Panc1 (cell line): ENCODE results near the gene GRIA2. TPM values are rescaled to one million over a fixed set of nuclear protein-coding genes. Genes with fewer than 3 reads are reported as not detected.

ENCODE experiments used
- ATAC-seq: fragments of 200-7000 bp; cut with Tn5 transposase; 2 replicates; pipeline ENCODE4 v1.9.1; 2020; ENCODE audit warnings: mild to moderate bottlenecking, moderate library complexity
- BruUV-seq: library from RNA; stranded (reverse); fragments of 400-500 nt; replicated peaks from 2 replicates; lab custom pipeline; 2021; lab: Mats Ljungman, UMichigan
- CTCF ChIA-PET: fragments of 300-600 bp; sonication (Branson Sonifier 250); formaldehyde crosslinking; loops from one replicate; lab custom pipeline; 2022; ENCODE audit warnings: antibody characterized with exemption; lab: Charles Lee
- POLR2A ChIA-PET: fragments of 300-600 bp; sonication (Branson Sonifier 250); formaldehyde crosslinking; loops from one replicate; lab custom pipeline; 2022; ENCODE audit warnings: antibody characterized with exemption; lab: Charles Lee
- DNase-seq: peaks from one replicate; pipeline ENCODE4 v3.0.0-alpha.2; 2010; ENCODE audit warnings: low read depth, low spot score
- H3K27ac ChIP-seq: 2 replicates; pipeline ENCODE4 v1.5.1; 2011; ENCODE audit warnings: mild to moderate bottlenecking, low read length, inconsistent platforms
- H3K27me3 ChIP-seq: fragments of 200-500 bp; sonication (Bioruptor generic); 2 replicates; pipeline ENCODE4 v1.6.0; 2014; ENCODE audit warnings: low read length, inconsistent platforms; ENCODE audit not compliant: control insufficient read depth, insufficient read depth
- H3K36me3 ChIP-seq: fragments of 200-500 bp; sonication (Bioruptor generic); 2 replicates; pipeline ENCODE4 v1.5.1; 2014; ENCODE audit warnings: inconsistent platforms, mild to moderate bottlenecking, low read length, moderate library complexity; ENCODE audit not compliant: control insufficient read depth, insufficient read depth
- H3K4me1 ChIP-seq: 2 replicates; pipeline ENCODE4 v1.5.1; 2011; ENCODE audit warnings: inconsistent platforms, mild to moderate bottlenecking, low read length, moderate library complexity; ENCODE audit not compliant: control insufficient read depth, insufficient read depth
- H3K4me3 ChIP-seq, 2 experiments: 2 replicates each; pipeline ENCODE4 v1.5.1; 2011 to 2012; ENCODE audit warnings: low read depth in 2 of 2, low read length in 2 of 2, mild to moderate bottlenecking in 2 of 2, inconsistent platforms in 1 of 2, moderate library complexity in 1 of 2
- H3K9me3 ChIP-seq: fragments of 200-500 bp; sonication (Bioruptor generic); 2 replicates; pipeline ENCODE4 v1.5.1; 2014; ENCODE audit warnings: low read depth, mild to moderate bottlenecking, inconsistent platforms, low read length, moderate library complexity; ENCODE audit not compliant: control insufficient read depth, insufficient read depth
- POLR2AphosphoS5 ChIP-seq: IDR thresholded peaks from 2 replicates; pipeline ENCODE4 v1.6.1; 2012; ENCODE audit warnings: mild to moderate bottlenecking, low read depth, low read length, moderate library complexity
- SIN3A ChIP-seq: IDR thresholded peaks from 2 replicates; pipeline ENCODE4 v1.6.1; 2012; ENCODE audit warnings: low read depth, mild to moderate bottlenecking, low read length, moderate library complexity, borderline replicate concordance; ENCODE audit not compliant: insufficient read depth
- TCF7L2 ChIP-seq: IDR thresholded peaks from 2 replicates; pipeline ENCODE4 v1.6.1; 2011; ENCODE audit warnings: mild to moderate bottlenecking, low read depth, low read length, inconsistent platforms
- in situ Hi-C: cut with HindIII; loops from 2 replicates; pipeline ENCODE4 v1.10.0; 2016; ENCODE audit warnings: low sequenced_read_pairs, low pct_unique_long_range_greater_than_20kb
- intact Hi-C: fragments of 100-400 bp; cut with micrococcal nuclease; formaldehyde crosslinking; loops from one replicate; pipeline ENCODE4 v1.10.0; 2022; ENCODE audit not compliant: unreplicated experiment
- total RNA-seq: library from RNA; stranded (reverse); gene quantifications from one replicate; pipeline ENCODE4 v1.2.1, GENCODE V29; 2021; ENCODE audit not compliant: unreplicated experiment
- TF ChIP-seq, protein P1 (sequence below), 2 experiments: IDR thresholded peaks; 2 replicates each; pipeline ENCODE4 v1.6.1; 2011 to 2012; ENCODE audit warnings: low read depth in 2 of 2, control low read depth in 1 of 2, low read length in 1 of 2, mild to moderate bottlenecking in 1 of 2, moderate library complexity in 1 of 2; ENCODE audit not compliant: insufficient read depth in 1 of 2
- TF ChIP-seq, protein P2 (sequence below): fragments of 450-650 bp; IDR thresholded peaks from 2 replicates; pipeline ENCODE4 v1.5.1; 2017; ENCODE audit warnings: mild to moderate bottlenecking

Gene GRIA2
- total RNA-seq, 1 experiment from 2014 or later: not detected

- in situ Hi-C loops (no loop called here), intact Hi-C loops (no loop called here)
- Histone ChIP-seq H3K27ac (no peak overlapping the region), H3K4me3 (no peak overlapping the region), H3K4me1 (no peaks in the 10 kb centered on the region), H3K27me3 (no peaks in the 10 kb centered on the region), H3K9me3 (no peaks in the 10 kb centered on the region), H3K36me3 (no peaks in the 10 kb centered on the region)
- ChIA-PET CTCF (no interaction called here), POLR2A (no interaction called here)
- ATAC-seq (no peak), DNase-seq (no peak)
- BruUV-seq: no TSS peak
- TF ChIP-seq, protein P1, sequence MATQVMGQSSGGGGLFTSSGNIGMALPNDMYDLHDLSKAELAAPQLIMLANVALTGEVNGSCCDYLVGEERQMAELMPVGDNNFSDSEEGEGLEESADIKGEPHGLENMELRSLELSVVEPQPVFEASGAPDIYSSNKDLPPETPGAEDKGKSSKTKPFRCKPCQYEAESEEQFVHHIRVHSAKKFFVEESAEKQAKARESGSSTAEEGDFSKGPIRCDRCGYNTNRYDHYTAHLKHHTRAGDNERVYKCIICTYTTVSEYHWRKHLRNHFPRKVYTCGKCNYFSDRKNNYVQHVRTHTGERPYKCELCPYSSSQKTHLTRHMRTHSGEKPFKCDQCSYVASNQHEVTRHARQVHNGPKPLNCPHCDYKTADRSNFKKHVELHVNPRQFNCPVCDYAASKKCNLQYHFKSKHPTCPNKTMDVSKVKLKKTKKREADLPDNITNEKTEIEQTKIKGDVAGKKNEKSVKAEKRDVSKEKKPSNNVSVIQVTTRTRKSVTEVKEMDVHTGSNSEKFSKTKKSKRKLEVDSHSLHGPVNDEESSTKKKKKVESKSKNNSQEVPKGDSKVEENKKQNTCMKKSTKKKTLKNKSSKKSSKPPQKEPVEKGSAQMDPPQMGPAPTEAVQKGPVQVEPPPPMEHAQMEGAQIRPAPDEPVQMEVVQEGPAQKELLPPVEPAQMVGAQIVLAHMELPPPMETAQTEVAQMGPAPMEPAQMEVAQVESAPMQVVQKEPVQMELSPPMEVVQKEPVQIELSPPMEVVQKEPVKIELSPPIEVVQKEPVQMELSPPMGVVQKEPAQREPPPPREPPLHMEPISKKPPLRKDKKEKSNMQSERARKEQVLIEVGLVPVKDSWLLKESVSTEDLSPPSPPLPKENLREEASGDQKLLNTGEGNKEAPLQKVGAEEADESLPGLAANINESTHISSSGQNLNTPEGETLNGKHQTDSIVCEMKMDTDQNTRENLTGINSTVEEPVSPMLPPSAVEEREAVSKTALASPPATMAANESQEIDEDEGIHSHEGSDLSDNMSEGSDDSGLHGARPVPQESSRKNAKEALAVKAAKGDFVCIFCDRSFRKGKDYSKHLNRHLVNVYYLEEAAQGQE (IDR thresholded peaks at IDR 0.05; ENCODE audit: insufficient read depth in 1 of 2, low read depth in 2 of 2, low read length in 1 of 2): no peak
- no peak for TF ChIP-seq TCF7L2
- no peak for TF ChIP-seq POLR2AphosphoS5
- no peak for TF ChIP-seq SIN3A
- TF ChIP-seq, protein P2, sequence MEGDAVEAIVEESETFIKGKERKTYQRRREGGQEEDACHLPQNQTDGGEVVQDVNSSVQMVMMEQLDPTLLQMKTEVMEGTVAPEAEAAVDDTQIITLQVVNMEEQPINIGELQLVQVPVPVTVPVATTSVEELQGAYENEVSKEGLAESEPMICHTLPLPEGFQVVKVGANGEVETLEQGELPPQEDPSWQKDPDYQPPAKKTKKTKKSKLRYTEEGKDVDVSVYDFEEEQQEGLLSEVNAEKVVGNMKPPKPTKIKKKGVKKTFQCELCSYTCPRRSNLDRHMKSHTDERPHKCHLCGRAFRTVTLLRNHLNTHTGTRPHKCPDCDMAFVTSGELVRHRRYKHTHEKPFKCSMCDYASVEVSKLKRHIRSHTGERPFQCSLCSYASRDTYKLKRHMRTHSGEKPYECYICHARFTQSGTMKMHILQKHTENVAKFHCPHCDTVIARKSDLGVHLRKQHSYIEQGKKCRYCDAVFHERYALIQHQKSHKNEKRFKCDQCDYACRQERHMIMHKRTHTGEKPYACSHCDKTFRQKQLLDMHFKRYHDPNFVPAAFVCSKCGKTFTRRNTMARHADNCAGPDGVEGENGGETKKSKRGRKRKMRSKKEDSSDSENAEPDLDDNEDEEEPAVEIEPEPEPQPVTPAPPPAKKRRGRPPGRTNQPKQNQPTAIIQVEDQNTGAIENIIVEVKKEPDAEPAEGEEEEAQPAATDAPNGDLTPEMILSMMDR: no peak
Measured at GRCh38 chr4:157358439-157358838, 137.9 kb downstream of the GRIA2 start.

GRCh38 chr4:157358851-157359250, 138.3 kb downstream of the GRIA2 start:
- ATAC-seq: no peak
- POLR2A ChIA-PET: no interaction called here

More at GRCh38 chr4:157358851-157359250, 138.3 kb downstream of the GRIA2 start:
- no peak overlapping the region for H3K27ac ChIP-seq
- no peak for DNase-seq
- no TSS peak for BruUV-seq
- intact Hi-C loops: no loop called here
- CTCF ChIA-PET: no interaction called here
- no peak for TF ChIP-seq SIN3A
- no peak for TF ChIP-seq POLR2AphosphoS5
- TF ChIP-seq, protein P1 (IDR thresholded peaks at IDR 0.05; ENCODE audit: insufficient read depth in 1 of 2, low read depth in 2 of 2, low read length in 1 of 2): no peak
- TF ChIP-seq TCF7L2: no peak
- TF ChIP-seq, protein P2: no peak
- H3K4me1 ChIP-seq: no peaks in the 10 kb centered on the region
- in situ Hi-C loops: no loop called here
- no peaks in the 10 kb centered on the region for H3K9me3 ChIP-seq
- no peaks in the 10 kb centered on the region for H3K36me3 ChIP-seq
- H3K27me3 ChIP-seq: no peaks in the 10 kb centered on the region
- no peak overlapping the region for H3K4me3 ChIP-seq
